Ascending aorta (tissue), 2 donors: ENCODE data around the gene MCMBP. TPM values are rescaled to one million over a fixed set of nuclear protein-coding genes. Genes with fewer than 3 reads are reported as not detected.
"Not testable (repeated sequence)": the region's sequence is repeated elsewhere in the genome, so short reads cannot be mapped to it uniquely, and the experiment has no call there.

Experiments used
- DNase-seq, 2 donors: peaks; one replicate each; pipeline ENCODE4 v3.0.0-alpha.2; 2019; ENCODE audit warnings: low spot score in 2 of 2
- H3K27ac ChIP-seq, 2 donors: fragments of 200-600 bp; sonication (generic); one replicate each; pipeline ENCODE4 v1.5.1; 2016 to 2017; ENCODE audit warnings: mild to moderate bottlenecking in 1 of 2
- H3K27me3 ChIP-seq: fragments of 200-600 bp; sonication (generic); one replicate; pipeline ENCODE4 v1.5.1; 2017
- H3K36me3 ChIP-seq, 2 donors: fragments of 200-600 bp; sonication (generic); one replicate each; pipeline ENCODE4 v1.5.1; 2016
- H3K4me1 ChIP-seq, 2 donors: fragments of 200-600 bp; sonication (generic); one replicate each; pipeline ENCODE4 v1.5.1; 2016 to 2017; ENCODE audit warnings: mild to moderate bottlenecking in 1 of 2
- H3K4me3 ChIP-seq, 2 donors: fragments of 200-600 bp; sonication (generic); one replicate each; pipeline ENCODE4 v1.5.1; 2016 to 2017; ENCODE audit warnings: mild to moderate bottlenecking in 1 of 2
- H3K9me3 ChIP-seq, 2 donors: fragments of 200-600 bp; sonication (generic); one replicate each; pipeline ENCODE4 v1.5.1; 2016
- intact Hi-C: fragments of 100-400 bp; cut with DNase I; formaldehyde crosslinking; loops from one replicate; pipeline ENCODE4 v1.15.1; 2023
- total RNA-seq: library from RNA; depleted of rRNA; stranded (reverse); fragments of >200 nt; gene quantifications from one replicate; pipeline ENCODE4 v1.1.0, GENCODE V29; 2016
- TF ChIP-seq, protein P1 (sequence below), 3 experiments: fragments of 200-600 bp in 2 of 3; fragments of 450-650 bp in 1 of 3; sonication (generic) in 2 of 3; IDR thresholded peaks; one replicate each; pipeline ENCODE4 v1.5.1; 2016 to 2019; ENCODE audit warnings: antibody characterized with exemption in 3 of 3, mild to moderate bottlenecking in 1 of 3, moderate library complexity in 1 of 3

MCMBP gene
- total RNA-seq, 1 donor from 2014 or later = 29.4 TPM

DNA sequence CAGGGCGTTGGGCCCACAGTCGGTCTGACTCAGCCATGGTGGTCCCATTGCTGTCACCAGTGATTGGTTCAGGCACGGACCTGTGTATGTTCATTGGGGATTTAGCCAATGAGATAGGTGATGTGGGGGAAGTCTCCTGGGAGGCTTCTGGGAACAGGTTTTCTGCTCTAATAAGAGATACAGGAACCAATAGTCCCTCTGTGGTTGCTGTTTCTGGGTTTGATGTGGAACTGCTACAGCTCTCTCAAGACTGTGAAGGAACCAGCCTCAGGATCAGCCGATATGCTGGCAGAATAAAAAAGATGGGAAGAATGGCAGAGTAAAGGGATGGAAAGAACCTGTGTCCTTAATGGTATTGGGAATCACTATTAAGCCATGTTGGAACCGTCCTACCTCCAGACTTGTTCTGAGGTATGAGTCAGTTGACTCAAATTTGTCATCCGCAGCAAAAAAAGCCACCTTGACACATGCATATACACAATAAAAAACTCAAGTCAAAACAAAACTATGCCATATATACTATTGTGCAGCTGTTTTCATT, 70.6 kb downstream of the MCMBP start:
- H3K36me3 ChIP-seq = no peaks in the 10 kb centered on the region
- intact Hi-C loops = loop anchor here (5.0 kb wide), 1 partner anchor 40 kb away; no protein-coding TSS in a partner anchor
- TF ChIP-seq, protein P1, sequence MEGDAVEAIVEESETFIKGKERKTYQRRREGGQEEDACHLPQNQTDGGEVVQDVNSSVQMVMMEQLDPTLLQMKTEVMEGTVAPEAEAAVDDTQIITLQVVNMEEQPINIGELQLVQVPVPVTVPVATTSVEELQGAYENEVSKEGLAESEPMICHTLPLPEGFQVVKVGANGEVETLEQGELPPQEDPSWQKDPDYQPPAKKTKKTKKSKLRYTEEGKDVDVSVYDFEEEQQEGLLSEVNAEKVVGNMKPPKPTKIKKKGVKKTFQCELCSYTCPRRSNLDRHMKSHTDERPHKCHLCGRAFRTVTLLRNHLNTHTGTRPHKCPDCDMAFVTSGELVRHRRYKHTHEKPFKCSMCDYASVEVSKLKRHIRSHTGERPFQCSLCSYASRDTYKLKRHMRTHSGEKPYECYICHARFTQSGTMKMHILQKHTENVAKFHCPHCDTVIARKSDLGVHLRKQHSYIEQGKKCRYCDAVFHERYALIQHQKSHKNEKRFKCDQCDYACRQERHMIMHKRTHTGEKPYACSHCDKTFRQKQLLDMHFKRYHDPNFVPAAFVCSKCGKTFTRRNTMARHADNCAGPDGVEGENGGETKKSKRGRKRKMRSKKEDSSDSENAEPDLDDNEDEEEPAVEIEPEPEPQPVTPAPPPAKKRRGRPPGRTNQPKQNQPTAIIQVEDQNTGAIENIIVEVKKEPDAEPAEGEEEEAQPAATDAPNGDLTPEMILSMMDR (IDR thresholded peaks at IDR 0.05) = no peak
- no peaks in the 10 kb centered on the region for H3K9me3 ChIP-seq
- H3K27ac ChIP-seq = no peak overlapping the region
- H3K27me3 ChIP-seq = no peaks in the 10 kb centered on the region
- peaks cover 0 to 12% of the 10 kb centered on the region in 2 donors for H3K4me1 ChIP-seq
- no peak overlapping the region for H3K4me3 ChIP-seq
- no peak for DNase-seq

DNA sequence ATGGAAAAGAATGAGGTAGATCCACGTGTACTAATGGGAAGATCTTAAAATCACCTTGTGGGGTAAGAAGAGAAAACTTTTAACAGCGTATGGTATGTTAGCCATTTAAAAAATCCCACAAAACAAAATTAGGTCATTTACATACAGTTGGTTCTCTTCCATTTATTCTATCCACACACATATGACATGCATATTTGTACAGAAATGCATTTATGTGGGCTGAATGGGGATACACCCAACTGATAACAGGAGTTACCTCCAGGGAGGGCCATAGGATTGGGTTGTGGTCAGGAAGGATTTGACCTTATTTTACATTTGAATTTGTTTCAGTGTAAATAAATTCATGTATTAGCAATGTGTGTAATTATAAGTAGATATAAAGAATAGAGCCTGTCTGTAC, 71.5 kb downstream of the MCMBP start:
- TF ChIP-seq, protein P1 (IDR thresholded peaks at IDR 0.05) = no peak
- intact Hi-C loops = loop anchor here (5.0 kb wide), 1 partner anchor 39 kb away; no protein-coding TSS in a partner anchor
- H3K9me3 ChIP-seq = no peaks in the 10 kb centered on the region
- no peaks in the 10 kb centered on the region for H3K36me3 ChIP-seq
- H3K27ac ChIP-seq = no peak overlapping the region
- peaks cover 0 to 12% of the 10 kb centered on the region in 2 donors for H3K4me1 ChIP-seq
- H3K4me3 ChIP-seq = no peak overlapping the region
- no peak for DNase-seq
- H3K27me3 ChIP-seq = no peaks in the 10 kb centered on the region

DNA sequence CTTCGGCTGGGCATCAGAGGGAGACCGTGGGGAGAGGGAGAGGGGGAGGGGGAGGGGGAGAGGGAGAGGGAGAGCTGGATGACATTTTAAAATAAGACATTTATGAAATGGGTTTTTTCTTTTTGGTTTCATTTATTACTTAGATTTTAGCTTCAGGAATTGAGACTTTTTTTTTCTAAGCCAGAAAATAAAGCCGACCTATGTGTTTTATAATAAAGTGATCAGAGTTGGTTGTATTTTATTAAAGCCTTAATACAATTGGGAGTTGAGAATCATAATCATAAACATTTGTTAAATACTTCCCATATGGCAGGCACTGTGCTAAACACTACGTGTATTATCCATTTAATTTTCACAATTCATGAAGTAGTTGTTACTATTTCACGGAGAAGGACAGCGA, 76.6 kb downstream of the MCMBP start:
- Histone ChIP-seq H3K4me3 (no peak overlapping the region), H3K27me3 (no peaks in the 10 kb centered on the region), H3K36me3 (peaks cover 0 to 3% of the 10 kb centered on the region in 2 donors), H3K4me1 (no peaks in the 10 kb centered on the region), H3K9me3 (no peaks in the 10 kb centered on the region), H3K27ac (no peak overlapping the region)
- TF ChIP-seq, protein P1 (IDR thresholded peaks at IDR 0.05) = no peak
- no peak for DNase-seq
- intact Hi-C loops = no loop called here

DNA sequence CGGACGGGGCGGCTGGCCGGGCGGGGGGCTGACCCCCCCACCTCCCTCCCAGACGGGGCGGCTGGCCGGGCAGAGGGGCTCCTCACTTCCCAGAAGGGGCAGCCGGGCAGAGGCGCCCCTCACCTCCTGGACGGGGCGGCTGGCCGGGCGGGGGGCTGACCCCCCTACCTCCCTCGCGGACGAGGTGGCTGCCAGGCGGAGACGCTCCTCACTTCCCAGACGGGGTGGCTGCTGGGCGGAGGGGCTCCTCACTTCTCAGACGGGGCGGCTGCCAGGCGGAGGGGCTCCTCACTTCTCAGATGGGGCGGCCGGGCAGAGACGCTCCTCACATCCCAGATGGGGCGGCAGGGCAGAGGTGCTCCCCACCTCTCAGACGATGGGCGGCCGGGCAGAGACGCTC, 77.5 kb downstream of the MCMBP start:
- DNase-seq, H3K27me3 ChIP-seq, H3K27ac ChIP-seq, H3K9me3 ChIP-seq, H3K4me1 ChIP-seq, H3K4me3 ChIP-seq, H3K36me3 ChIP-seq, intact Hi-C loops: not testable (repeated sequence)

DNA sequence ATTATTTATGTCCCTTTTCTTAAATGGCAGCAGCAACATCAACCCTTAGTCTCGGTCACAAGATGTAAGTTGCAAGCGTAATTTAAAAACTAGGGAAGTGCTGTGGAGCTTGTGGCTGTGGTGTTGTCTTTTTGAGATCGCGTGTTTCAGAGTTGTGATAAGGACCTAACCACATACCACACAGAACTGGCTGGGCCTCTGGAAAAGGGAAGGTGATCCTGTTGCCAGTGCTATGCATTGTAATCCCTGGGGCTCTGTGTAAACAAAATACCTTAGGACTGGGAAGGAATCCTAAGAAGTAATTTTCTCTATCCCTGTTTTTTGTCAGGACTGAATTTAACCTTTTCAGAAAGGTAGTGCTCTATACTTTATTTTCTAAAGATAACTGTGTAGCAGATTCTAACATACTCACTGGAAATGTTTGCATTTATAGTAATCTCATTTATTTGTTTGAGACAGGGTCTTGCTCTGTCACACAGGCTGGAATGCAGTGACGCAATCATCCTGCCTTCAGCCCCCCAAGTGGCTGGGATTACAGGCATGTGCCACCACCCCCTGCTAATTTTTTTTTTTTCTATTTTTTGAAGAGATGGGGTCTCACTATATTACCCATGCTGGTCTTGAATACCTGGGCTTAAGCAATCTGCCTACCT, 86.4 kb downstream of the MCMBP start:
- H3K36me3 ChIP-seq = no peaks in the 10 kb centered on the region
- H3K27me3 ChIP-seq = no peaks in the 10 kb centered on the region

More for the DNA sequence above, 86.4 kb downstream of the MCMBP start:
- DNase-seq = no peak
- TF ChIP-seq, protein P1 (IDR thresholded peaks at IDR 0.05) = no peak
- H3K27ac ChIP-seq = no peak overlapping the region
- intact Hi-C loops = no loop called here
- H3K4me3 ChIP-seq = no peak overlapping the region
- no peaks in the 10 kb centered on the region for H3K9me3 ChIP-seq
- H3K4me1 ChIP-seq = no peaks in the 10 kb centered on the region
